CD4-positive, alpha-beta T cell (primary cell): ENCODE results near the gene DUS3L. TPM values are rescaled to one million over a fixed set of nuclear protein-coding genes. Genes with fewer than 3 reads are reported as not detected.

Experiments
- ATAC-seq: fragments of 200-7000 bp; cut with Tn5 transposase; one replicate; pipeline ENCODE4 v1.10.0; 2022; ENCODE audit warnings: mild to moderate bottlenecking; ENCODE audit not compliant: poor library complexity
- CTCF ChIA-PET: fragments of 350-600 bp; sonication (Branson Sonifier 250); formaldehyde crosslinking; loops from one replicate; lab custom pipeline; 2021; ENCODE audit warnings: antibody characterized with exemption, inconsistent platforms; lab: Charles Lee
- POLR2A ChIA-PET: fragments of 350-600 bp; sonication (Branson Sonifier 250); formaldehyde crosslinking; loops from one replicate; lab custom pipeline; 2021; ENCODE audit warnings: antibody characterized with exemption, inconsistent platforms; lab: Charles Lee
- DNase-seq, 14 experiments: peaks; one replicate each; pipeline ENCODE4 v3.0.0-alpha.2; 2013 to 2020; ENCODE audit warnings: mixed read lengths in 2 of 14
- H3K27ac ChIP-seq, 2 donors: one replicate each; pipeline versions ENCODE4 v1.5.1 to v1.7.0; 2013; ENCODE audit warnings: low read length in 2 of 2, low read depth in 1 of 2, mild to moderate bottlenecking in 1 of 2
- H3K27me3 ChIP-seq, 2 experiments: 1 replicate in 1 of 2; 2 replicates in 1 of 2; pipeline versions ENCODE4 v1.6.1 to v1.7.0; 2013; ENCODE audit warnings: low read length in 2 of 2, control low read depth in 1 of 2, mild to moderate bottlenecking in 1 of 2, moderate library complexity in 1 of 2; ENCODE audit not compliant: insufficient read depth in 2 of 2, control insufficient read depth in 1 of 2
- H3K36me3 ChIP-seq: one replicate; pipeline ENCODE4 v1.6.1; 2013; ENCODE audit warnings: low read length, control low read depth; ENCODE audit not compliant: insufficient read depth
- H3K4me1 ChIP-seq: one replicate; pipeline ENCODE4 v1.6.1; 2013; ENCODE audit warnings: low read length, control low read depth; ENCODE audit not compliant: insufficient read depth
- H3K4me3 ChIP-seq: one replicate; pipeline ENCODE4 v1.5.1; 2013; ENCODE audit warnings: mild to moderate bottlenecking, low read length, moderate library complexity
- H3K9me3 ChIP-seq, 2 experiments: 1 replicate in 1 of 2; 2 replicates in 1 of 2; pipeline versions ENCODE4 v1.6.1 to v1.7.0; 2013; ENCODE audit warnings: low read length in 2 of 2, mild to moderate bottlenecking in 2 of 2, control low read depth in 1 of 2, moderate library complexity in 1 of 2; ENCODE audit not compliant: control insufficient read depth in 1 of 2, insufficient read depth in 1 of 2
- H3K27ac Mint-ChIP-seq: one replicate; pipeline ENCODE4 v1.8.0; 2020; ENCODE audit warnings: mixed read lengths
- H3K27me3 Mint-ChIP-seq: one replicate; pipeline ENCODE4 v1.8.0; 2021; ENCODE audit warnings: mixed read lengths
- H3K36me3 Mint-ChIP-seq: one replicate; pipeline ENCODE4 v1.8.0; 2021; ENCODE audit warnings: low read depth, mixed read lengths
- H3K4me1 Mint-ChIP-seq: one replicate; pipeline ENCODE4 v1.8.0; 2021; ENCODE audit warnings: low read depth, mixed read lengths
- H3K4me3 Mint-ChIP-seq: one replicate; pipeline ENCODE4 v1.8.0; 2020; ENCODE audit warnings: mild to moderate bottlenecking, mixed read lengths
- H3K9me3 Mint-ChIP-seq: one replicate; pipeline ENCODE4 v1.8.0; 2020; ENCODE audit warnings: mixed read lengths
- intact Hi-C, 2 experiments: fragments of 100-400 bp; cut with DNase I in 1 of 2; cut with micrococcal nuclease in 1 of 2; formaldehyde crosslinking; loops; one replicate each; pipeline versions ENCODE4 v1.15.1 to v1.9.0; 2023 to 2025; cut with DNase I, micrococcal nuclease
- total RNA-seq, 174 experiments: library from RNA in 2 of 174; stranded (reverse) in 2 of 174; gene quantifications; one replicate each; pipeline ENCODE4 v1.2.3 and lab custom pipeline; 2021 to 2026
- TF ChIP-seq, protein P1 (sequence below): fragments of 200-600 bp; IDR thresholded peaks from one replicate; pipeline ENCODE4 v1.8.0; 2022; ENCODE audit warnings: antibody characterized with exemption, mild to moderate bottlenecking

Gene DUS3L
- total RNA-seq, 2 experiments from 2014 or later = 150 to 170 TPM

- POLR2A ChIA-PET = no interaction called here
- TF ChIP-seq, protein P1, sequence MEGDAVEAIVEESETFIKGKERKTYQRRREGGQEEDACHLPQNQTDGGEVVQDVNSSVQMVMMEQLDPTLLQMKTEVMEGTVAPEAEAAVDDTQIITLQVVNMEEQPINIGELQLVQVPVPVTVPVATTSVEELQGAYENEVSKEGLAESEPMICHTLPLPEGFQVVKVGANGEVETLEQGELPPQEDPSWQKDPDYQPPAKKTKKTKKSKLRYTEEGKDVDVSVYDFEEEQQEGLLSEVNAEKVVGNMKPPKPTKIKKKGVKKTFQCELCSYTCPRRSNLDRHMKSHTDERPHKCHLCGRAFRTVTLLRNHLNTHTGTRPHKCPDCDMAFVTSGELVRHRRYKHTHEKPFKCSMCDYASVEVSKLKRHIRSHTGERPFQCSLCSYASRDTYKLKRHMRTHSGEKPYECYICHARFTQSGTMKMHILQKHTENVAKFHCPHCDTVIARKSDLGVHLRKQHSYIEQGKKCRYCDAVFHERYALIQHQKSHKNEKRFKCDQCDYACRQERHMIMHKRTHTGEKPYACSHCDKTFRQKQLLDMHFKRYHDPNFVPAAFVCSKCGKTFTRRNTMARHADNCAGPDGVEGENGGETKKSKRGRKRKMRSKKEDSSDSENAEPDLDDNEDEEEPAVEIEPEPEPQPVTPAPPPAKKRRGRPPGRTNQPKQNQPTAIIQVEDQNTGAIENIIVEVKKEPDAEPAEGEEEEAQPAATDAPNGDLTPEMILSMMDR = no peak
- no peak overlapping the region for H3K4me3 Mint-ChIP-seq
- no peaks in the 10 kb centered on the region for H3K9me3 Mint-ChIP-seq
- peaks cover 15% of the 10 kb centered on the region for H3K4me1 Mint-ChIP-seq
- Histone ChIP-seq H3K27ac (no peak overlapping the region), H3K9me3 (peaks cover 0 to 25% of the 10 kb centered on the region in 2 experiments), H3K27me3 (peaks cover 0 to 3% of the 10 kb centered on the region in 2 experiments), H3K36me3 (no peaks in the 10 kb centered on the region), H3K4me3 (no peak overlapping the region), H3K4me1 (peaks cover 31% of the 10 kb centered on the region)
- intact Hi-C loops = loop anchor here (2.0 to 5.0 kb wide), 4 partner anchors 18 to 288 kb away; partner anchors contain the start of genes DUS3L (in 2 of the 2) and RFX2 (in 1 of the 2)
- DNase-seq = peak in 1 of 14 experiments; percentile 16
- no peaks in the 10 kb centered on the region for H3K27me3 Mint-ChIP-seq
- H3K27ac Mint-ChIP-seq = peak overlapping the region; percentile 27
- CTCF ChIA-PET = interaction anchor here (1.5 kb wide), 1 partner anchor 21 kb away, joined by 4 read pairs; the partner anchor contains the start of gene NRTN
- H3K36me3 Mint-ChIP-seq = peaks cover 9% of the 10 kb centered on the region
- ATAC-seq = no peak
These were observed 33.8 kb upstream of the DUS3L start for GRCh38 chr19:5824751-5825150.

DNA sequence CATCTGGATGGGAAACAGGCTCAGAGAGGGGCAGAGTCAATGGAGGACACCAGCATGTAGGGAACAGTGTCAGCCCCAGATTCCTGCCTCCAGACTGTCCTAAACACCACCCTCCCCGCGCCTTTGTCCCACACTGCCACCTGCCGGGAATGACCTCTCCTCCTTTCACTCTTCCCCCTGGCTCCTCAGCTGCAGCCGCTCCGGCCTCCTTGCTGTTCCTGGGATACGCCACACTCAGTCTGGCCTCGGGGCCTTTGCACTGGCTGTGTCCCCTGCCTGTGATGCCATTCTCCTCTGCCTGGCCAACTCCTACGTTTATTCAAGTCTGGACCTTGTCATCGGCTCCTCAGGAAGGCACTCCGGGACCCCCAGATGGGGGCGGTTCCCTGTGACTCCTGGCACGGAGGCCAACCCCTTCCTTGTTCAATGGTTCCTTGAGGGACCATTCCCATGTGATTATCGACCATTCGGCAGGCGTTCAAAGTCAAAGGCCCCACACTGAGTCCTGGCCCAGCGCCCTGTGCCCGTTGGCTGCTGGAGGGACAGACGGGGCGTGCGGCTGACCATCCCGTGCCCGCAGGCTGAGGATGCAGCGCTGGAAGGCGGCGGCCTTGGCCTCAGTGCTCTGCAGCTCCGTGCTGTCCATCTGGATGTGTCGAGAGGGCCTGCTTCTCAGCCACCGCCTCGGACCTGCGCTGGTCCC, 32.8 kb upstream of the DUS3L start:
- H3K36me3 Mint-ChIP-seq = peaks cover 9% of the 10 kb centered on the region
- TF ChIP-seq, protein P1 = no peak

DNA sequence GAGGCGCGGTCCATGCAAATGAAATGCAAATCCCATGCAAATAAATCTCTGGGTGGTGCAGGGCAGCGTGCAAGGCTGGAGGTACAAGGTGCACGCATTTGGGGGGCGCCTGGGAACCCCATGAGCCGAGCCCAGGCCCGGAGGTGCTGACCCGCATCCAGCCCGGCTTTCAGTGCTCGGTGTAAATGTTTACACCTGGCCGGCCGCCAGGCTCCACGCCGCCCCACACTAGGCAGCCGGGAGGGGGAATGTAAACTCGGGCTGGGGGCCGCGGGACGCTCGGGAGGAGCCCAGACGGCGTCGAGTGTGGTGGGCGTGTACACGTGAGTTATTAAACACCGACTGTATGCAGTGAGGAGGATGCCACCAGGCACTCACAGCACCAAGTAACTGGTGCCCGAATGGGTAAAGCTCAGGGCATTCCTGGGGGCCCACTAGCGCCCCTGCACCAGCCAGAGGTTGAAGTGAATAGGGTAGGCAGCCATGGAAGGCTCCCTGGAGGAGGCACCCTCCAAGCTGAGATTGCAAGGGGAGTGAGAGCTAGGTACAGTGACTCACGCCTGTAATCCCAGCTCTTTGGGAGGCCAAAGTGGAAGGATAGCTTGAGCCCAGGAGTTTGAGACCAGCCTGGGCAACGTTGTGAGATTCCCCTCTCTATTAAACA, 31.4 kb upstream of the DUS3L start:
- no peaks in the 10 kb centered on the region for H3K36me3 ChIP-seq
- no peak overlapping the region for H3K27ac ChIP-seq
- TF ChIP-seq, protein P1 = no peak
- DNase-seq (no peak), ATAC-seq (no peak)
- CTCF ChIA-PET = interaction anchor here (2.2 kb wide), 1 partner anchor 18 kb away, joined by 5 read pairs; no protein-coding TSS in a partner anchor
- Mint-ChIP-seq H3K27me3 (no peaks in the 10 kb centered on the region), H3K4me3 (no peak overlapping the region), H3K4me1 (peaks cover 7% of the 10 kb centered on the region), H3K27ac (no peak overlapping the region), H3K36me3 (peaks cover 4% of the 10 kb centered on the region), H3K9me3 (no peaks in the 10 kb centered on the region)
- intact Hi-C loops = no loop called here
- H3K4me1 ChIP-seq = peaks cover 12% of the 10 kb centered on the region
- H3K9me3 ChIP-seq = peaks cover 0 to 17% of the 10 kb centered on the region in 2 experiments
- POLR2A ChIA-PET = no interaction called here
- no peaks in the 10 kb centered on the region for H3K27me3 ChIP-seq
- no peak overlapping the region for H3K4me3 ChIP-seq

More for the DNA sequence above, 32.8 kb upstream of the DUS3L start:
- H3K27ac Mint-ChIP-seq = no peak overlapping the region
- DNase-seq (peak in 1 of 14 experiments; percentile 23), ATAC-seq (no peak)
- no peaks in the 10 kb centered on the region for H3K9me3 Mint-ChIP-seq
- ChIA-PET CTCF (interaction anchor here (1.5 to 2.2 kb wide), 2 partner anchors 19 to 20 kb away, joined by 4 to 5 read pairs; partner anchors contain the start of gene NRTN), POLR2A (no interaction called here)
- H3K36me3 ChIP-seq = no peaks in the 10 kb centered on the region
- intact Hi-C loops = loop anchor here in 1 of 2 experiments (2.0 kb wide), 1 partner anchor 17 kb away; no protein-coding TSS in a partner anchor
- peaks cover 15% of the 10 kb centered on the region for H3K4me1 Mint-ChIP-seq
- no peak overlapping the region for H3K4me3 ChIP-seq
- H3K4me1 ChIP-seq = peaks cover 23% of the 10 kb centered on the region
- H3K4me3 Mint-ChIP-seq = no peak overlapping the region
- H3K27ac ChIP-seq = no peak overlapping the region
- no peaks in the 10 kb centered on the region for H3K27me3 Mint-ChIP-seq
- H3K27me3 ChIP-seq = no peaks in the 10 kb centered on the region
- H3K9me3 ChIP-seq = peaks cover 0 to 19% of the 10 kb centered on the region in 2 experiments
